ENCODE results near the gene CA9.
A peak's percentile ranks its signal among the peaks of the same experiment; 100 is the strongest.

CA9 gene

GRCh38 chr9:35714579-35715252, 41.0 kb downstream of the CA9 start:
- peaks cover 89% of the 10 kb centered on the region for H3K36me3 ChIP-seq (ENCODE audit: control insufficient read depth, insufficient read depth, low read length)
- H3K9me3 ChIP-seq (ENCODE audit: control insufficient read depth, low read length), result no peaks in the 10 kb centered on the region
- 92 to 94% methylated on average over 13 of the region's 13 CpGs for WGBS, 2 experiments
- no peaks in the 10 kb centered on the region for H3K27me3 ChIP-seq (ENCODE audit: control insufficient read depth, insufficient read depth, low read length, poor library complexity, severe bottlenecking)
- no peaks in the 10 kb centered on the region for H3K4me1 ChIP-seq (ENCODE audit: control insufficient read depth, insufficient read depth, low read length)
- no peak overlapping the region for H3K4me3 ChIP-seq (ENCODE audit: insufficient read depth, low read depth, low read length)
- no peak overlapping the region for H3K27ac ChIP-seq (ENCODE audit: insufficient read depth, low read depth, low read length, poor library complexity, severe bottlenecking)

DNA sequence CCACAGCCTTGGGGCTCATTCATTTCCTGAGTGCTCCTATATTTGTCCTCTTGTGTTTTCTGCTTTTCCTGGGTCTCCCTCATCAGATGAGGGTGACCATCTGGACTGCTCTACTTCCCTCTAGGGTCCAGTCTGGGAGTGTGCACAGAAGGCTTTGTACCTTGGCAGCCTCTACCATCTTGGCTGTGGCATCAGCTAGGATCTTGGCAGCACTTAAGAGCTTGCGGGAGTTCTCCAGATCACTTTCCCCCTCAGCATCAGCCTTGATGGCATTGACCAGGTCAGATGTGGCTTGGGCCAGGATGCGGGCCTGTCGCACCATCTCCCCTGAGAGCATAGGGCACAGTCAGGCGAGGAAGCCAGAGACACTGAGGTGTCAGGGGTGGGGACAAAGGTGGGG, 42.5 kb downstream of the CA9 start:
- Histone ChIP-seq H3K4me3 (ENCODE audit: insufficient read depth, low read depth, low read length) (no peak overlapping the region), H3K27ac (ENCODE audit: insufficient read depth, low read depth, low read length, poor library complexity, severe bottlenecking) (no peak overlapping the region), H3K27me3 (ENCODE audit: control insufficient read depth, insufficient read depth, low read length, poor library complexity, severe bottlenecking) (no peaks in the 10 kb centered on the region), H3K4me1 (ENCODE audit: control insufficient read depth, insufficient read depth, low read length) (no peaks in the 10 kb centered on the region), H3K36me3 (ENCODE audit: control insufficient read depth, insufficient read depth, low read length) (peaks cover 87% of the 10 kb centered on the region), H3K9me3 (ENCODE audit: control insufficient read depth, low read length) (no peaks in the 10 kb centered on the region)
- WGBS, 2 experiments, result 96 to 98% methylated on average over 4 of the region's 4 CpGs

DNA sequence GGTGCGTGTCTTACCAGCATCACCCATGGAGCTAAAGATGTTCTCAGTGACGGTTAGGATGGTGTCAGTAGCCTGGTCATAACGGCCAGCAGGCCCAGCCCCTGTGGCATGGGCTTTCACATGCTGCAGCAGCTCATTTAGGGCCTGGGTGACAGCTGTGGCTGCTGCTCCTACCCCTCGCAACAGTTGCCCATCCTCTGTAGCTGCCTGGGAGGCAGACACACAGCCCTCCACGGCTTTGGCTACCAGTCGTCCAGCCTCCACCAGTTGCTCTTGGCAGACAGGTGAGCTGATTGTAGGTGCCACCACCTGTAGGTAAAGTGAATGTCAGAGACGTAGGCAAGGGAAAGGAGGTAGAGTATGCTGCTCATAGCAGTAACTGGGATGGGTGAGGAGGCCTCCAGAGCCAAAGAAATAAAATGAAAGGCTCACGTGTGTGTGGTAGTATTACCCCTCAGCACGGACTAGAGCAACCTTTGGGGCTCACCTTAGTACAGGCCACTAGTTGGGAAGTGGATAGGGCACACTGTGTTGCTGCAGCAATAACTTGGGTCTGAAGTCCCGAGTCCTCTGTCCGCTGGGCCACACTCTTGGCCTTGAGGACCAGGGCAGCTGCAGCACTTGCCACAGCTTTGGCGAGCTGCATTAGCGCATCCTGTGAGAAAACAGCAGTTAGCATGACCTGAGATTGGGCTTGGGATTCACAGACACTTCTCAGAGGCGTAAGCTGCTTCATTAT, 43.6 kb downstream of the CA9 start:
- Histone ChIP-seq H3K27me3 (ENCODE audit: control insufficient read depth, insufficient read depth, low read length, poor library complexity, severe bottlenecking) (no peaks in the 10 kb centered on the region), H3K36me3 (ENCODE audit: control insufficient read depth, insufficient read depth, low read length) (peaks cover 87% of the 10 kb centered on the region), H3K4me1 (ENCODE audit: control insufficient read depth, insufficient read depth, low read length) (no peaks in the 10 kb centered on the region), H3K27ac (ENCODE audit: insufficient read depth, low read depth, low read length, poor library complexity, severe bottlenecking) (no peak overlapping the region), H3K9me3 (ENCODE audit: control insufficient read depth, low read length) (no peaks in the 10 kb centered on the region), H3K4me3 (ENCODE audit: insufficient read depth, low read depth, low read length) (no peak overlapping the region)
- WGBS, 2 experiments, result 94 to 95% methylated on average over 14 of the region's 14 CpGs

- no peaks in the 10 kb centered on the region for H3K4me1 ChIP-seq (ENCODE audit: control insufficient read depth, insufficient read depth, low read length)
- H3K27me3 ChIP-seq (ENCODE audit: control insufficient read depth, insufficient read depth, low read length, poor library complexity, severe bottlenecking), result no peaks in the 10 kb centered on the region
- peaks cover 83% of the 10 kb centered on the region for H3K36me3 ChIP-seq (ENCODE audit: control insufficient read depth, insufficient read depth, low read length)
- H3K27ac ChIP-seq (ENCODE audit: insufficient read depth, low read depth, low read length, poor library complexity, severe bottlenecking), result no peak overlapping the region
- H3K4me3 ChIP-seq (ENCODE audit: insufficient read depth, low read depth, low read length), result no peak overlapping the region
- H3K9me3 ChIP-seq (ENCODE audit: control insufficient read depth, low read length), result no peaks in the 10 kb centered on the region
- 94 to 96% methylated on average over 15 of the region's 15 CpGs for WGBS, 2 experiments
Observed at GRCh38 chr9:35718721-35719511, 45.2 kb downstream of the CA9 start.

DNA sequence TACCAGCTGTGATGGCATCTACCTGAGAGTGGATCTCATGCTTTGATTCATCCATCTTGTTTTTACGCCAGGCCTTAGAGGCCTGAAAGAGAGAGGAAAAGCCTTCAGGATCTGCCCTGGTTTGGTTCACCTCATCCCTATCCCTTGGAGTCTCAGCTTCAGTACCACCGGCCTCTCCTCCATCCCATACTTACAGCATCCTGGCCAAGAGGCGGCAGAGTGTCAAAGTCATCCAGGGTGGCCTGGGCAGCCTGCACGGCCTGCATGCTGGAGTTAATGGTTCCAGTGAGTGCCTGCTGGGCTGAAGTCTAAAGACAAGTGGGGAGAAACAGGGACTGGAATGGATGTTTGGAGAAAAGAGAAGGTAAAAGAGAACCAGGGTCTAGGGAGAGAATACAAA, 45.8 kb downstream of the CA9 start:
- Histone ChIP-seq H3K27me3 (ENCODE audit: control insufficient read depth, insufficient read depth, low read length, poor library complexity, severe bottlenecking) (no peaks in the 10 kb centered on the region), H3K36me3 (ENCODE audit: control insufficient read depth, insufficient read depth, low read length) (peaks cover 83% of the 10 kb centered on the region), H3K27ac (ENCODE audit: insufficient read depth, low read depth, low read length, poor library complexity, severe bottlenecking) (no peak overlapping the region), H3K4me1 (ENCODE audit: control insufficient read depth, insufficient read depth, low read length) (no peaks in the 10 kb centered on the region), H3K4me3 (ENCODE audit: insufficient read depth, low read depth, low read length) (no peak overlapping the region), H3K9me3 (ENCODE audit: control insufficient read depth, low read length) (no peaks in the 10 kb centered on the region)
- 91 to 93% methylated on average over 4 of the region's 4 CpGs for WGBS, 2 experiments

DNA sequence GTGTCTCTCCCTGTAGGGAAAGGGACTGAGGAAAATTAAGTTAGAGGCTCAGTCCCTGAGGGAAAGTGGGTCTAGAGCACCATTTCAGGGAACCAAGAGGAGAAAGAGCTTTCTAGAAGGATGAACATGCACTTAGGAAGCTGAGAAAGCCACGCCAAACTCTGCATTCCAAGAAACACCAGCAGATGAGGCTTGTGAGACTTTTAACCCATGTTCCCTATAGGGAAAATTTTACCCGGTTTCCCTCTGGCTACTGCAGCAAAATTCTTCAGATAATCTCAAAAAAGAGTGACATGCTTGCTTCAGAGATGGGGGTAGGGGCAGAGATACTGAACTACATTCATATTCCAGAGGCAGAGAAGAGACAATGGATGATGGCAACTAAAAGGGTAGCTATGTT, 49.7 kb downstream of the CA9 start:
- H3K27ac ChIP-seq (ENCODE audit: insufficient read depth, low read depth, low read length, poor library complexity, severe bottlenecking), result no peak overlapping the region
- WGBS, 2 experiments, result 94 to 100% methylated on average over 2 of the region's 2 CpGs
- H3K36me3 ChIP-seq (ENCODE audit: control insufficient read depth, insufficient read depth, low read length), result peaks cover 58% of the 10 kb centered on the region

GRCh38 chr9:35723908-35724307, 50.2 kb downstream of the CA9 start:
- no peaks in the 10 kb centered on the region for H3K27me3 ChIP-seq (ENCODE audit: control insufficient read depth, insufficient read depth, low read length, poor library complexity, severe bottlenecking)
- no peak overlapping the region for H3K4me3 ChIP-seq (ENCODE audit: insufficient read depth, low read depth, low read length)
- 95% methylated on average over 8 of the region's 8 CpGs for WGBS, 2 experiments
- peaks cover 54% of the 10 kb centered on the region for H3K36me3 ChIP-seq (ENCODE audit: control insufficient read depth, insufficient read depth, low read length)
- H3K9me3 ChIP-seq (ENCODE audit: control insufficient read depth, low read length), result no peaks in the 10 kb centered on the region
- H3K27ac ChIP-seq (ENCODE audit: insufficient read depth, low read depth, low read length, poor library complexity, severe bottlenecking), result no peak overlapping the region
- peaks cover 28% of the 10 kb centered on the region for H3K4me1 ChIP-seq (ENCODE audit: control insufficient read depth, insufficient read depth, low read length)

More for the DNA sequence above, 49.7 kb downstream of the CA9 start:
- Histone ChIP-seq H3K9me3 (ENCODE audit: control insufficient read depth, low read length) (no peaks in the 10 kb centered on the region), H3K27me3 (ENCODE audit: control insufficient read depth, insufficient read depth, low read length, poor library complexity, severe bottlenecking) (no peaks in the 10 kb centered on the region), H3K4me3 (ENCODE audit: insufficient read depth, low read depth, low read length) (no peak overlapping the region), H3K4me1 (ENCODE audit: control insufficient read depth, insufficient read depth, low read length) (peaks cover 23% of the 10 kb centered on the region)

- H3K27ac ChIP-seq (ENCODE audit: insufficient read depth, low read depth, low read length, poor library complexity, severe bottlenecking), result no peak overlapping the region
- peaks cover 41% of the 10 kb centered on the region for H3K36me3 ChIP-seq (ENCODE audit: control insufficient read depth, insufficient read depth, low read length)
- WGBS, 2 experiments, result 95 to 96% methylated on average over 11 of the region's 11 CpGs
Observed at GRCh38 chr9:35725362-35725761, 51.6 kb downstream of the CA9 start.

GRCh38 chr9:35726931-35727330, 53.2 kb downstream of the CA9 start:
- H3K27me3 ChIP-seq (ENCODE audit: control insufficient read depth, insufficient read depth, low read length, poor library complexity, severe bottlenecking), result no peaks in the 10 kb centered on the region
- H3K4me3 ChIP-seq (ENCODE audit: insufficient read depth, low read depth, low read length), result peak overlapping the region; percentile 6
- 73% methylated on average over 3 of the region's 3 CpGs for WGBS, 2 experiments
- H3K36me3 ChIP-seq (ENCODE audit: control insufficient read depth, insufficient read depth, low read length), result peaks cover 26% of the 10 kb centered on the region
- H3K9me3 ChIP-seq (ENCODE audit: control insufficient read depth, low read length), result no peaks in the 10 kb centered on the region
- H3K27ac ChIP-seq (ENCODE audit: insufficient read depth, low read depth, low read length, poor library complexity, severe bottlenecking), result peak overlapping the region; percentile 97
- peaks cover 51% of the 10 kb centered on the region for H3K4me1 ChIP-seq (ENCODE audit: control insufficient read depth, insufficient read depth, low read length)

More at GRCh38 chr9:35725362-35725761, 51.6 kb downstream of the CA9 start:
- Histone ChIP-seq H3K27me3 (ENCODE audit: control insufficient read depth, insufficient read depth, low read length, poor library complexity, severe bottlenecking) (no peaks in the 10 kb centered on the region), H3K4me1 (ENCODE audit: control insufficient read depth, insufficient read depth, low read length) (peaks cover 42% of the 10 kb centered on the region), H3K9me3 (ENCODE audit: control insufficient read depth, low read length) (no peaks in the 10 kb centered on the region), H3K4me3 (ENCODE audit: insufficient read depth, low read depth, low read length) (no peak overlapping the region)

GRCh38 chr9:35727676-35728040, 53.9 kb downstream of the CA9 start:
- Histone ChIP-seq H3K27me3 (ENCODE audit: control insufficient read depth, insufficient read depth, low read length, poor library complexity, severe bottlenecking) (no peaks in the 10 kb centered on the region), H3K4me3 (ENCODE audit: insufficient read depth, low read depth, low read length) (peak overlapping the region; percentile 27), H3K4me1 (ENCODE audit: control insufficient read depth, insufficient read depth, low read length) (peaks cover 51% of the 10 kb centered on the region), H3K36me3 (ENCODE audit: control insufficient read depth, insufficient read depth, low read length) (peaks cover 18% of the 10 kb centered on the region), H3K9me3 (ENCODE audit: control insufficient read depth, low read length) (no peaks in the 10 kb centered on the region), H3K27ac (ENCODE audit: insufficient read depth, low read depth, low read length, poor library complexity, severe bottlenecking) (peak overlapping the region; percentile 97)
- 39 to 51% methylated on average over 5 of the region's 5 CpGs for WGBS, 2 experiments
